Fibroblast of villous mesenchyme (primary cell): ENCODE measurements around the gene TLN1. TPM values are rescaled to one million over a fixed set of nuclear protein-coding genes. Genes with fewer than 3 reads are reported as not detected.

Experiments
- DNase-seq: peaks from one replicate; pipeline ENCODE4 v3.0.0-alpha.2; 2010; ENCODE audit warnings: low read depth
- H3K4me3 ChIP-seq: 2 replicates; pipeline ENCODE4 v1.5.1; 2011; ENCODE audit warnings: low read depth, mild to moderate bottlenecking, low read length
- CTCF ChIP-seq: IDR thresholded peaks from 2 replicates; pipeline ENCODE4 v1.5.1; 2012; ENCODE audit warnings: low read depth, mild to moderate bottlenecking, low read length; ENCODE audit not compliant: insufficient read depth
- total RNA-seq: library from RNA; depleted of rRNA; stranded (reverse); fragments of >200 nt; gene quantifications from 2 replicates; pipeline ENCODE4 v1.2.3, GENCODE V29; 2012

Gene TLN1
- total RNA-seq = 369 and 428 TPM in 2 replicates

- peak within 1 kb of the TSS; percentile 88 for H3K4me3 ChIP-seq
- no peak for TF ChIP-seq CTCF
- peak; percentile 100 for DNase-seq
Measured at GRCh38 chr9:35732185-35732799, at the start of gene TLN1, which contains the start of gene CREB3. Gene TLN1, minus strand, starts transcription at chr9:35732195. Its CDS starts 6,501 bp downstream, at chr9:35725694. Gene CREB3, plus strand, starts transcription at chr9:35732666. Its CDS starts 107 bp downstream, at chr9:35732773.

- no peak for TF ChIP-seq CTCF
- no peak overlapping the region for H3K4me3 ChIP-seq
- DNase-seq = no peak
Measured at GRCh38 chr9:35781066-35781465, 49.1 kb upstream of the TLN1 start.

- H3K4me3 ChIP-seq = no peak overlapping the region
- no peak for DNase-seq
- no peak for TF ChIP-seq CTCF
Measured at GRCh38 chr9:35778496-35778895, 46.5 kb upstream of the TLN1 start.

- no peak for DNase-seq
- H3K4me3 ChIP-seq = no peak overlapping the region
- TF ChIP-seq CTCF = no peak
Measured at GRCh38 chr9:35776018-35776417, 44.0 kb upstream of the TLN1 start.

- DNase-seq = no peak
- TF ChIP-seq CTCF = no peak
- no peak overlapping the region for H3K4me3 ChIP-seq
Measured at GRCh38 chr9:35774907-35775635, 43.1 kb upstream of the TLN1 start.

GRCh38 chr9:35771943-35772342, 39.9 kb upstream of the TLN1 start:
- DNase-seq = no peak
- TF ChIP-seq CTCF = no peak
- H3K4me3 ChIP-seq = no peak overlapping the region
